T-helper 17 cell (primary cell): Measurements from ENCODE around the gene OXSR1. TPM values are rescaled to one million over a fixed set of nuclear protein-coding genes. Genes with fewer than 3 reads are reported as not detected.
A peak's percentile ranks its signal among the peaks of the same experiment; 100 is the strongest.

Source experiments
- ATAC-seq: fragments of 150-1000 bp; cut with Tn5 transposase; 2 replicates; pipeline ENCODE4 v1.10.0; 2021; ENCODE audit warnings: mild to moderate bottlenecking, moderate library complexity
- DNase-seq, 3 donors: peaks; one replicate each; pipeline versions ENCODE4 v3.0.0 to v3.0.0-alpha.2; 2020 to 2021
- H3K9me3 ChIP-seq: one replicate; pipeline ENCODE4 v1.7.0; 2013; ENCODE audit warnings: low read length, mild to moderate bottlenecking; ENCODE audit not compliant: control insufficient read depth, poor library complexity, severe bottlenecking
- H3K27ac Mint-ChIP-seq: one replicate; pipeline ENCODE4 v1.8.0; 2022; ENCODE audit warnings: mild to moderate bottlenecking, moderate library complexity, mixed read lengths
- H3K27me3 Mint-ChIP-seq: one replicate; pipeline ENCODE4 v1.8.0; 2022; ENCODE audit warnings: mixed read lengths
- H3K36me3 Mint-ChIP-seq: one replicate; pipeline ENCODE4 v1.8.0; 2022; ENCODE audit warnings: low read depth, mixed read lengths
- H3K4me1 Mint-ChIP-seq: one replicate; pipeline ENCODE4 v1.8.0; 2022; ENCODE audit warnings: mild to moderate bottlenecking, mixed read lengths
- H3K4me3 Mint-ChIP-seq: one replicate; pipeline ENCODE4 v1.8.0; 2022; ENCODE audit warnings: mild to moderate bottlenecking, moderate library complexity, mixed read lengths
- total RNA-seq, 4 donors: library from RNA in 2 of 4; stranded (reverse) in 2 of 4; gene quantifications; one replicate each; pipeline ENCODE4 v1.2.3 and lab custom pipeline; 2022 to 2026

OXSR1 gene
- total RNA-seq, 2 donors from 2014 or later = 39.8 to 51.9 TPM

- H3K9me3 ChIP-seq = no peaks in the 10 kb centered on the region
- ATAC-seq = no peak
- peaks cover 6% of the 10 kb centered on the region for H3K36me3 Mint-ChIP-seq
- no peak for DNase-seq
- no peaks in the 10 kb centered on the region for H3K27me3 Mint-ChIP-seq
- H3K4me3 Mint-ChIP-seq = no peak overlapping the region
- peak overlapping the region; percentile 34 for H3K27ac Mint-ChIP-seq
- peaks cover 25% of the 10 kb centered on the region for H3K4me1 Mint-ChIP-seq
Measured at GRCh38 chr3:38268087-38268486, 102.8 kb downstream of the OXSR1 start.

DNA sequence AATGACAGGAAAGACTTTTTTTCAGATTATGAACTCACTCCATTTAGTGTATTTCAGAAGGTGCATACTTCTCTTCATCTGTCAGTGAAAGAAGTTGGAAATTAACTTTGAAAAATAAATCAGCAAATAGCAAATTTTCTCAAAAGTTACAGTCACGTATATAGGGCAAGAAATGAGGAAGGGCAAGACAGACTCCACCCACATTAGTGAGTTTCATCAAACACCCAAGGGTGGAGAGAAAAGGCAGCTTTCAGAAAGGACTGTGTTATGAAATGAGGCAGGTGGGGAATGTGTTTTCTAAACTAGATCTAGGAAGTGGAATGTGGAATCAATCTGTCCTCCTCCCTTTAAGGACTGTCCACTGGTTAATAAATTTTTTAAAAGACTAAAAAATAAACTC lies 103.2 kb downstream of the OXSR1 start:
- DNase-seq = no peak
- Mint-ChIP-seq H3K27ac (peak overlapping the region; percentile 34), H3K4me3 (no peak overlapping the region), H3K36me3 (peaks cover 6% of the 10 kb centered on the region), H3K27me3 (no peaks in the 10 kb centered on the region), H3K4me1 (peaks cover 23% of the 10 kb centered on the region)
- peak; percentile 30 for ATAC-seq
- H3K9me3 ChIP-seq = no peaks in the 10 kb centered on the region

DNA sequence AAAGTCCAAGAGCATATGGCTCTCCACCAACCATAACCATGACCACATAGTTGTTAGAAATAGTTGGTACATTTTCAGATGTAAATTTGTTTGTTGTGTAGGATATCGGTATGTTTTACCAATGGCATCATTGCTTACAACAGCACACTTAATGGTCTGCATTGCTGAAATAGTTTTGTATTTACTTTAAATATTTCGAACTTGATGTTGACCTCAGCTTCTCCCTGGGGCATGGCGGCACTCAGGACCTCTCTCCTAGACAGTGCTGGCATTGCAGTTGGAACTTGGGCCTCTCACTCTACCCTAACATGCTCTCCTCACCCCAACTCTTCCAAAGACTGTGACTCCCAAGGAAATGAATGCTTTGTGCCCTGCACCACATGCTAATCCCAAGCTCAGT lies 105.3 kb downstream of the OXSR1 start:
- no peaks in the 10 kb centered on the region for H3K9me3 ChIP-seq
- ATAC-seq = no peak
- Mint-ChIP-seq H3K4me1 (peaks cover 16% of the 10 kb centered on the region), H3K27ac (no peak overlapping the region), H3K4me3 (no peak overlapping the region), H3K27me3 (no peaks in the 10 kb centered on the region), H3K36me3 (peaks cover 6% of the 10 kb centered on the region)
- DNase-seq = no peak

- Mint-ChIP-seq H3K27ac (no peak overlapping the region), H3K4me3 (no peak overlapping the region), H3K4me1 (peaks cover 18% of the 10 kb centered on the region), H3K27me3 (no peaks in the 10 kb centered on the region), H3K36me3 (peaks cover 3% of the 10 kb centered on the region)
- no peak for DNase-seq
- no peaks in the 10 kb centered on the region for H3K9me3 ChIP-seq
- ATAC-seq = no peak
Measured at GRCh38 chr3:38271553-38271952, 106.2 kb downstream of the OXSR1 start.

DNA sequence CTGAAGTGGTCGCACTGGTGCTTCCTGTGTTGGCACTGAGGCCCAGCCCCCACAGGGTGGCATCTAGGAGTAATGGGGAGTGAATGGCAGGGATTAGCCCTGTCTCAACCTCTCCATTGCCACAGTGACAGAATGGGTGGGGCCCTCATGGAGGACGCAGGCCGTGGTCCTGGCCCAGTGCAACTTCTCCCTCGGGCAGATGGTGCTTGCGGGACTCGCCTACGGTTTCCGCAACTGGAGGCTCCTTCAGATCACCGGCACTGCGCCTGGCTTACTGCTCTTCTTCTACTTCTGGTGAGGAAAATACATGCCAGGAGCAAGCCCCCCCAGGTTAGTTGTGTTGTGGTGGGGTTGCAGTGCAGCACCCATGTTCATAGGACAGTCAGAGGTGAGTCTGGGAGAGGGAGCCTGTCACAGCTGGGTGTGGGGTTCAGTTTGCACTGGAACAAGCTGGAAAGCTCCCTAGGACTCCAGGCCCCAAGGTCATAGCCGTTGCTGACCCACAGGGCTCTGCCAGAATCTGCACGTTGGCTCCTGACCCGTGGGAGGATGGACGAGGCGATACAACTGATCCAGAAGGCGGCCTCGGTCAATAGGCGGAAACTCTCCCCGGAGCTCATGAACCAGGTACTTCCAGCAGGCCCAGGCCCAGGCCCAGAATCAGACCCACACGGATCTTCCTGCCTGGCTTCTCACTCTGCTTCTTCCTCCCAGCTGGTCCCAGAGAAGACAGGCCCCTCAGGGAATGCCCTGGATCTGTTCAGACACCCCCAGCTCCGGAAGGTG lies 109.7 kb downstream of the OXSR1 start:
- Mint-ChIP-seq H3K27me3 (no peaks in the 10 kb centered on the region), H3K4me1 (peaks cover 2% of the 10 kb centered on the region), H3K27ac (no peak overlapping the region), H3K36me3 (no peaks in the 10 kb centered on the region), H3K4me3 (no peak overlapping the region)
- no peak for DNase-seq
- H3K9me3 ChIP-seq = no peaks in the 10 kb centered on the region
- ATAC-seq = no peak

DNA sequence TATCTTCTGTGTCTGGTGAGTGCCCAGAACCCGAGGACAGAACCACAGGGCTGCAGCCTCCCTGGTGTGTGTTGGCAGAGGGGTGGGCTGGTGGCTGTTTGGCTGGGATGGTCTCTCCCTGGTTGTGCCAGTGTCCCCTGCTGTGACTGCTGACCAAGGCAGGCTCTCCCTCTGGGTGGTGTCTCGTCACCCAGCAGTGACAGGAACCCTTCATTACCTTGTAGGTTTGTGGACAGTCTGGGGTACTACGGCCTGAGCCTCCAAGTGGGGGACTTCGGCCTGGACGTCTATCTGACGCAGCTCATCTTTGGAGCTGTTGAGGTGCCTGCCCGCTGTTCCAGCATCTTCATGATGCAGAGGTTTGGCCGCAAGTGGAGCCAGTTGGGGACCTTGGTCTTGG lies 110.3 kb downstream of the OXSR1 start:
- no peaks in the 10 kb centered on the region for H3K36me3 Mint-ChIP-seq
- no peaks in the 10 kb centered on the region for H3K9me3 ChIP-seq
- no peak for ATAC-seq
- H3K27me3 Mint-ChIP-seq = no peaks in the 10 kb centered on the region
- peaks cover 2% of the 10 kb centered on the region for H3K4me1 Mint-ChIP-seq
- H3K4me3 Mint-ChIP-seq = no peak overlapping the region
- H3K27ac Mint-ChIP-seq = no peak overlapping the region
- no peak for DNase-seq

GRCh38 chr3:38276081-38276916 lies 111.0 kb downstream of the OXSR1 start:
- no peak overlapping the region for H3K4me3 Mint-ChIP-seq
- no peaks in the 10 kb centered on the region for H3K27me3 Mint-ChIP-seq
- no peak overlapping the region for H3K27ac Mint-ChIP-seq
- H3K36me3 Mint-ChIP-seq = no peaks in the 10 kb centered on the region
- peaks cover 2% of the 10 kb centered on the region for H3K4me1 Mint-ChIP-seq
- H3K9me3 ChIP-seq = no peaks in the 10 kb centered on the region
- ATAC-seq = no peak
- no peak for DNase-seq

- H3K36me3 Mint-ChIP-seq = no peaks in the 10 kb centered on the region
- ATAC-seq = no peak
- no peaks in the 10 kb centered on the region for H3K9me3 ChIP-seq
- peaks cover 2% of the 10 kb centered on the region for H3K4me1 Mint-ChIP-seq
- H3K27me3 Mint-ChIP-seq = no peaks in the 10 kb centered on the region
- peak overlapping the region; percentile 43 for H3K27ac Mint-ChIP-seq
- H3K4me3 Mint-ChIP-seq = no peak overlapping the region
- no peak for DNase-seq
Measured at GRCh38 chr3:38276917-38277630, 111.7 kb downstream of the OXSR1 start.

GRCh38 chr3:38278841-38279240 lies 113.5 kb downstream of the OXSR1 start:
- DNase-seq = no peak
- Mint-ChIP-seq H3K27ac (no peak overlapping the region), H3K27me3 (no peaks in the 10 kb centered on the region), H3K4me3 (no peak overlapping the region), H3K4me1 (peaks cover 2% of the 10 kb centered on the region), H3K36me3 (no peaks in the 10 kb centered on the region)
- ATAC-seq = no peak
- H3K9me3 ChIP-seq = no peaks in the 10 kb centered on the region

DNA sequence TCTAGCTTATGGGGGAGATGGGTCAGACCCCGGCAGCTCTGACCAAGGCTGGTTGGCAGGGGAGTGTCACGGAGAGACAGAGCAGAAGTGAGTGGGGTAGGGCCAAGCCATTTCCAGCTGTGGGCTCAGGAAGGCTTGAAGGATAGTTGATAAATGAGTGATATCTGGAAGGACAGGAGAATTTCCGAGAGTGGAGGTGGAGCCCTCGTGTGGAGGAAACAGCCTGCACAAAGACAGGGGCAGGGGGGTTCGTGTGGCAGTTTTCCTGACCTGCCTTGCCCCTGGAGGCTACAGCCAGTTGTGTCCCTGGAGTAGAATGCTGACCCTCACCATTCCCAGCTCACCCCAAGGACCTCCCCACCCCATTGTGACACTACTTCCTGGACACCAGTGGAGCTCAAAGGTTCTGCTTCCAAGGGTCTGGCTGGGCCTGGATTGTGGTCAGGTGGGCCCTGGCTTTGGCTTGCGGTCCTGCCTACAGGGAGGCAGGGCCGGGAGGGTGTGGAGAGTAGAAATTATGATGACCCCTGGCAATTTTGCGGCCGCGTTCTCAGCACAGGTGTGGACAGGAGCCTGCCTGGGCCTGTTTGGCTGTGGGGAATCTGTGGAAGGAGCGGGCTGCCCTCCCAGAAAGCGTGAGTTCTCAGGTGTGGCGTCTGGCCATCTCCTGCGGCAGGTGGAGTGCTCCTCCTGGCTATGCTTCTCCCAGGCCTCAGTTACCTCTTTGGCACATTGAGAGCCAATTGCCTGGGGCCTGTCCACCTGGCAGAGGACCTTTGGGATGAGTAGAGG lies 116.8 kb downstream of the OXSR1 start, which contains the start of gene SLC22A14:
Gene SLC22A14, plus strand, starts transcription at position 400 of the 792 bp plus-strand sequence. CDS start 23,733 bp downstream, outside the sequence.
- ATAC-seq (no peak), DNase-seq (no peak)
- Mint-ChIP-seq H3K27ac (no peak within 1 kb of the TSS), H3K4me3 (no peak within 1 kb of the TSS), H3K27me3 (no peaks in the 10 kb centered on the region), H3K4me1 (no peaks in the 10 kb centered on the region), H3K36me3 (no peaks in the 10 kb centered on the region)
- no peaks in the 10 kb centered on the region for H3K9me3 ChIP-seq

DNA sequence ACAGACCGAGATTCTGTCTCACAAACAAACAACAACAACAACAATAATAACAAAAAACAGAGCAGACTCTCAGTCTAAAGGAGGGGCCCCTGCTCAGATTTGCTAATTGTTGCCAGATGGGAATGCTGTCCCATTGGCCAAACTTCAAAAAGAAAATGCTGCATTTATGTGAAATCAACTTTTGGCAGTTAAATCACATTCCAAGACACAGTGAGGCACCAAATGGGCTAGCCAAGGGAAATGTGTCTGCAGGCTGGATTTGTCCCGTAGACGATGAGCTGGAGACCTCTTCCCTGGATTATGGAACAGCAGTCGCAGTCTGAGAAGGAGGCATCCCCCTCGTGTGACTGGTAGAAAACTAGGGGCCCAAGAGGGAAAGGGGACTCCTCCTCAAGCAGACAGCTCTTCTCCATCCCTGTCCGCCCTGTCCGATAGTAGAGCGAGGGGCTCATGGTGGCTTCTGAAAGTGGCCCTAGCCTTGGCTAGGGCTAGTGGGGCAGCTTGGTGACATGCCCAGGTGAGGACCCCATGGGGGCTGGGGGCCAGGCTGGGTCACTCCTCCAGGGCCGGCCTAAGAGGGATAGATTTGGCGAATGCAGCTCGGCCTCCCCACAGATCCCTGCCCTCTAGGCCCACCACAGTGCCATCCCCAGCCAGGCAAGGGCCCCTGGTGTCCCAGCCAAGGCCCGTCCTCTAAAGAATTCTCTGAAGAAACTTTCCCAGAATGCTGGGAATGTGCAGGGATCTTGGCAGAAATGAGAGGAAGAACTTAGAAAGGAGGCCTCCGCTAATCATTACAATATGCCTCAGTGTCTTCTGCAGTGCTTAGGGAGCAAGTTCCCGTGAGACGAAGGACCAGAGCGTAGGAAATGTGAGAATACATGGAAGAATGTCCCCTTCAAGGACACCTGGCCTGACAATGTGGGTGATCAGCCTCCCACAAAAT lies 118.7 kb downstream of the OXSR1 start:
- no peaks in the 10 kb centered on the region for H3K4me1 Mint-ChIP-seq
- H3K9me3 ChIP-seq = no peaks in the 10 kb centered on the region
- ATAC-seq = no peak
- no peak for DNase-seq
- no peak overlapping the region for H3K27ac Mint-ChIP-seq
- H3K4me3 Mint-ChIP-seq = no peak overlapping the region
- no peaks in the 10 kb centered on the region for H3K36me3 Mint-ChIP-seq
- H3K27me3 Mint-ChIP-seq = no peaks in the 10 kb centered on the region

GRCh38 chr3:38284756-38285150 lies 119.4 kb downstream of the OXSR1 start:
- Mint-ChIP-seq H3K36me3 (no peaks in the 10 kb centered on the region), H3K27me3 (no peaks in the 10 kb centered on the region), H3K4me1 (no peaks in the 10 kb centered on the region), H3K27ac (no peak overlapping the region), H3K4me3 (no peak overlapping the region)
- DNase-seq = no peak
- H3K9me3 ChIP-seq = no peaks in the 10 kb centered on the region
- no peak for ATAC-seq
